Iris pigment epithelial cell (primary cell): ENCODE measurements around the gene LZTFL1.
"Not testable (repeated sequence)": the region's sequence is repeated elsewhere in the genome, so short reads cannot be mapped to it uniquely, and the experiment has no call there.

Source experiments
- DNase-seq: peaks from one replicate; pipeline ENCODE4 v3.0.0-alpha.2; 2011; ENCODE audit warnings: low read depth

LZTFL1 gene

DNA sequence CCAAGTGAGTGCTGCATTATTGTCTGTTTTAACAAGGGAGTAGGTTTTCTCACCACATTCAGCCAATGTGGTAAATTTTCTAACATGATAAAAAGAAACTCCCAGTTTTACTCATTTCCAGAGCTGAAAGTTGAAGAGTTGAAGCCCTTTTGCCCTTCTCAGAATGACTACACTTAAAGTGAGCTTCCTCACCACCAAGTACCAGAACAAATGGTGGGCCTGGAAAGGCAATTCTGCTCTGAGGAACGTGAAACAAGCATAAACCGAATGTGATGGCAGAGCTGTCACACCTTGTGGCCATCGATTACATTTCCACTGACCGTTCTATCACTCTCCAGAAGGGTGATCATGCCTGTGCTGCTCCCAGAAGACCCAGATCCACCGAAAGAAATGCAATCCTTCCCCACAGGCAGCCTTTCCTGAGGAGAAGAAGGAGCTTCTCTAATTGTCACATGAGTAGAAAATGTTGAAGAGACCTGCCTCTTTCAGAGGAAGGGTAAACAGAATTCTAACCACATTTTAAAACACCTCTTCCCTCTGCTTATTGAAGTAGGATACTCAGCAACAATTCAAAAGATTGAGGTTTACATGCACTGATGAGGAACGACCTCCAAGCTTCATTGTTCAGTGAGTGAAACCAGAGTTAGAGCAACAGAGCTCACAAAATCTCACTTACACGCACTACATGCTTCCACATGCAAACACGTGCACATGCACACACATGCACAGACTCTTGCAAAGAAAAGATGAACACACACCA is 23.0 kb upstream of the LZTFL1 start:
- no peak for DNase-seq

DNA sequence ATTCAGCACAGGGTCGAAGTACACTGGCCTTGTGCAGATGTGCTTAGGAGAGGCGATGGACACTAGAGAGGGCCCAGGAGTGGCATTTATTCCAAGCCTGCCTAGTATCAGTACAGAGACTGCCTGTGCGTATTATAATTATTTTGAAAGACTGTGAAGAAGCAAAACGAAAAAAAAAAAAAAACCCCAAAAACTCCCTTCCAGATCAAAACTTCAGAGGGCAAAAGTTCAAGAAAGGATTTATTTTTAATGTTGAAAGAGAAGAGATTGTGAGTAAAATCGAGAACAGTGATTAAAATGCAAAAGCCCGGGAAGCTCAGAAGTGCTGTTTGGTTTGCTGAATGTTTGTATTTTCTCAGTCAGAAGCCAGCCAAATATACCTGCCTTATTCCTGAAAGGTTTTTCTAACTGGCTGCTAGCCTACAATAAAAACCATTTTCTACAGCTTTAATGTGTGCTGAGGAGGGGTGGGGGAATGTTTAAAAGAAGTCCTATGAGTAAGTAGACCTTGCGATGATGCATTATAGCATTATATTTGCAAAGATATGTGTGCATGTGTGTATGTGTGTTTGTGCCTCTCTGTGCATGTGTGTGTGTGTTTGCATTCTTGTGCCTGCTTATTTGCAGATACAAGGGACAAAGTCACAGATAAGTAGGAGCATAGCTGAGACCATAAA is 19.3 kb upstream of the LZTFL1 start:
- no peak for DNase-seq

DNA sequence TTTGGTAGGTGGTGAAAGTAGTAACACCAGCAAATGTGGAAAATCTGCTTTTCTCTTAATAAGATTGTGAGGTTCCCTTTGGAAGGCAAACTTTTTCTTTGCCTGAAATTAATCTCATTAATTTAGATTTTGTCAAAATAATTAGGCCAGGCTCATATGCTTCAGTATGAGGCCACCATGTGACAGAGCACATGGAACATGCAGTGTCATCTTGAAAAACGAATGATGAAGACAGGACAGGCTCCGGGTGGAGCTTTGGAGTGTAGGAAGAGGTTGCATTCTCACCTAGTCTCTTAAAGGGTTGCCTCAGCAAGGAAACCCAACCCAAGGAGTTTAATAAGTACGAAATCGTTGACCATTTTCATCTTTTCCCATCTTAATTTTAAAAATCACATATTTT is 18.6 kb upstream of the LZTFL1 start:
- no peak for DNase-seq

DNA sequence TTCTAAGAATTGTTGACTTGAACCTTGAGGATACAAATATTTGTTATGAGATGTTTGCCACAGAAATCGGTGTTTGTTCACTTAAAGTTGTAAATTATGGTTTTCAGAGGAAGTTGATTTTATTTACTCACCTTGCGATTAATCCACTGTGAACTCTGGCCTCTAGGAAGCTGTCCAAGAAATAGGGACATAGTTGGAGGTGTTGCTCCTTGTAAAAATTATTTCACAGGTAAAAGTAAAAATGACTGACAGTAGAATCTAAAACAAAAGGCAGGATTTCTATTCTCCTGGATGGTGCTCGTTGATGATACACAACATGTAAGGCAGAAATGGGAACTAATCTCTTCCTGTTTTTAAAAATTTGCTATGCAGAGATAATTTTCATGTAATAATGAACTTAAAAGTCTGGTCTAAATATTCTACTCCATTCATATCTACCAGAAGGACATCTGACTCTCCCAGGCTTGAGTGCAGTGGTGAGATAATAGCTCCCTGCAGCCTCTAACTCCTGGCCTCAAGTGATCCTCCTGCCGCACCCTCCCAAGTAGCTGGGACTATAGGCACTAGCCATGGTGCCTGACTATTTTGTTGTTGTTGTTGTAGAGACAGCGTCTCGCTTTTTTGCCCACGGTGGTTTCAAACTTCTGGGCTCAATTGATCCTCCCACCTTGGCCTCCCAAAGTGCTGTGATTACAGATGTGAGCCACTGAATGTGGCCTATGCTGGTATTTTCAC is 17.1 kb upstream of the LZTFL1 start:
- no peak for DNase-seq

- DNase-seq = not testable (repeated sequence)
Observed at GRCh38 chr3:45857024-45857423, 15.1 kb upstream of the LZTFL1 start.

DNA sequence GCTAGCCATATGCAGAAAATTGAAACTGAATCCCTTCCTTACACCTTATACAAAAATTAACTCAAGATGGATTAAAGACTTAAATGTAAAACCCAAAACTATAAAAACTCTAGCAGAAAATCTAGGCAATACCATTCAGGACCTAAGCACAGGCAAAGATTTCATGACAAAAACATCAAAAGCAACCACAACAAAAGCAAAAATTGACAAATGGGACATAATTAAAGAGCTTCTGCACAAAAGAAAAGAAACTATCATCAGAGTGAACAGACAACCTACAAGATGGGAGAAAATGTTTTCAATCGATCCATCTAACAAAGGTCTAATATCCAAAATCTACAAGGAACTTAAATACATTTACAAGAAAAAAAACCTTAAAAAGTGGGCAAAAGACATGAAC is 14.4 kb upstream of the LZTFL1 start:
- not testable (repeated sequence) for DNase-seq

- DNase-seq = no peak
Observed at GRCh38 chr3:45852828-45853227, 10.9 kb upstream of the LZTFL1 start.

DNA sequence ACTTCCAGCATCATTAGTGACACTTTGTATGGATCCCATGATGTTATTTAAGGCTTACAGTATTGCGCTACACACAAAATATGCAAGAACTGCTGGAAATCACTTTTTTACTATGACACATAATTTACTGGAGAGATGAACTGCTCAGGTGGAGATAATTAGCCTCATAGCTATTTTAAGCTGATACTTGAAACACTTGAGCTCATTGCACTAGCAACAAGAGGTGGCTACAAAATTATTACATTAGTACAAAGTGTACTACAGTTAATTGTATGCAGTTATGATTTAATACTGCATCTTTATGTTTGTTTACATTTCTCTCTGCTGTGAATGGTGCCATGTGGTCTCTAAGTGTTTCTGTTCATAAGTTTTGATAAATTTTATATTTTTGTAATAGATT is 6.5 kb upstream of the LZTFL1 start:
- no peak for DNase-seq

DNA sequence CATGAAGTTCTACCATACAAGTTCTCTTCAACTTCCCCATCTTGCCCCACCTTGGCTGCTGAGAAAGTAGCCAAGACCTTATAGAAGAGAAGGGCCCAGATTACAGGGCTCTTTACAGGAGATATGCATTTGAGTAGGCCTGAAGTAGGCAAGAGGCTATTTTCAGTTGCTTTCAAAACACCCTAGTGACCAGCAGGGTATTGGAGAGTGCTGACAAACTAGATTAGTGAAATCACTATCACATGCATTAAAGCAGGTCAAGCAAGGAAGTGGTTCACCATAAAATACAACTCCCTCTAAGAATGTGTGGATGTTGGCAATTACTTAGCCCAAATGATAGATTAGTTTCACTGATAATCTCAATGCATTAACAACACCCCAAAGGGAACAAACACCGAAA is 2.7 kb upstream of the LZTFL1 start:
- DNase-seq = no peak

DNA sequence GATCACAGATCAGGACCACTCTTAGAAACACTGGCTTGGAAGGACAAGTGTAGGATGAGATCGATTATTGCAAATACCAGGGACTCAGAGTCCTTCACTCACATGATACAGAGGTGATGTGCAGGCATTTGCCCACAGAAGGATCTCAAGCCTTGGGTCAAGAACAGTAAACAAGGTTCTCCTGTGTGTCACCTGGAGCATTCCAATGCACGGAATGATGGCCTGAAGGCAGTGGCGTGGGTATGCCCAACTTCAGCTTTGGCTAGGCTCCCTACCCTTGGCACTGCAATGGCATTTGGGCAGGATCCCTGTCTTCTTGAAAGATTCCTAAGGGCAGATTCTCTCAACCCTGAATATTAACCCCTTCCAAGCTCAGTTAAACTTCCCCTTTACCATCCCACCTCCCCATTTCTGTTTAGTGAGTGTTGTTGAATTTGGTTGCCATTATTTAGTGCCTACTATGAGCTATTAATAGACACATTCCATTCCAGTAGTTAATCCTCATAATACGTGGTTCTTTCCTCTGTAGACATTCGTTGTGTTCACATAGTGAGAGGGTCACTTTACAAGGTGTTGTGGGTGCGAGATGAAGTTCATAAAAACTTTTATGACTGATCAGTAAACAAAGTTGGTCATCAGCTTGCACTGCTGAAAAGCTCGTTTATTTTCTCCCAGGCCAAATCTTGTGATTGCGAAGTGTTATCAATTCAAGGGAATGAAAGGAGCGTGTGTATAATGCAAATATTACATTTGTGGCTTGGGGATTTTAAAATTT is 1.1 kb upstream of the LZTFL1 start:
- DNase-seq = no peak

GRCh38 chr3:45841420-45841756 is 531 bp downstream of the LZTFL1 start:
- peak; percentile 53 for DNase-seq

- no peak for DNase-seq
Observed at GRCh38 chr3:45838466-45838865, 3.5 kb downstream of the LZTFL1 start.

DNA sequence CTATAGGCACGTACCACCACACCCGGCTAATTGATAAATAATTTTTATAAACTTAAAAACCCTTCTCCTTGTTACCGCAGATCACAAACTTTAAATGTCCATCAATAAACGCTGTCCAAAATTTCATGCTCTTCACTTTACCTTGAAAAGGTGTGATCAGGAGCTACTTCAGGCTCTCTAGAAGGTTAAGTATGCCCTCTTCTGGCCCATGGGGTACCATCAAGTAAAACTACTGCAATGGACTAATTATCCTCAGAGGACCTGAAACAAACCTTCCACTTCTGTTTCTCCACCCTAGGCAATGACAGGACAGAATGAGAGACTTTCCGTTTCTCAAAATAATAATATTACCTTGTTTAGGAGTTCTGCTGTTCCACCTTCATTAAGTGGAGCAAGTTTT is 9.2 kb downstream of the LZTFL1 start:
- peak; percentile 16 for DNase-seq

DNA sequence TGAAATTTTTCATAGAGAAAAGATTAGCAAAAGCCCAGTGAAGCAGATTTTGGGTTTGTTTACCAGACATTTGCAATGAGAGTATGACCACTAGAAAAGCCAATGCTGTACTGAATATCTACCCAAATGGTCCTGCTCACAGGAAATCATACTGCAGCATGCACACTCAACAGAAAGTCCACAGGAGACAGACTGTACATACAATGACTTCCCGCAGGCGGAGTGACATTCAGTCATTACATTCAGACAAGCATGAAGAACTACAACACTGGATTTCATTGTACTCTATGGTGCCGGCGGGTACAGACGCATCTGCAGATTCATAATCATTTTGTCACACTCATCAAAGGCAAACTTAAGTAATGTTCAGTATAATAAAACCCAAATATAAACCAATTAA is 11.8 kb downstream of the LZTFL1 start:
- no peak for DNase-seq

- DNase-seq = no peak
Observed at GRCh38 chr3:45826908-45827307, 15.0 kb downstream of the LZTFL1 start.

GRCh38 chr3:45826321-45826720 is 15.6 kb downstream of the LZTFL1 start:
- peak; percentile 11 for DNase-seq

DNA sequence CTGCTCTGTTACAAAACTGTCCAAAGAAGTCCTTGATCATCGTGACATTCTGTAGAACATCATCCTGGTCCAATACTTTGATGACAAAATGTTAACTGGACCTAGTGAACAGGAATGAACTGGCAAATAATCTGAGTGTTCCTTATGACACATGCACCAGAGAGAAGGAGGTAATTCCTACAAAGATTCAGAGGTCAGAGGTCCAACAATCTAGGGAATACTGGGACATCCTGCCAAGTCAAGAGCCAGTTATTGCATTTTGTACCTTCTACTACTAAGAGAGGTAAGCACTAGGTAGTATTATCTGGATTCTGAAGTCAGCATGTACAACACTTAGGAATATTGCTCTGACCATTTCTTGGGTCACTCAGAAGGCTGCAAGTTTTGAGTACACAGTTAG is 20.8 kb downstream of the LZTFL1 start:
- no peak for DNase-seq

DNA sequence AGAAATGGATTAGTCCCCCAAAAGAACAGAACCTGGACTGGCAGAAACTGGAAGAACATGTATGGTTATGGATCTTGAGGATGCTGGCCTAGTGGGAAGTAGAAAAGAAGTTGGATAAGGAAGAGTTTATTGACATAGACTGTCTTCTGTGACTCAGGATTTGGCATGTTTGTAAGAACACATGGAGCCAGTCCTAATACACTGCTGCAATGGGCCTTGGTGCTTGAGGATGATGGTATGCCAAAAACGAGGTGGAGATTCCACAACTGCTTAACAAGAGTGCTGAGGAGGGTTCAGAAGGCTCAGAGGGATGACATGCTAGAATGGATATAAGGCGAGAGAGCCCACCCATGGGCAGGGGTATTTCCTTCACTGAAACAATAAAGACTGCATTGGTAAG is 22.4 kb downstream of the LZTFL1 start:
- peak; percentile 27 for DNase-seq

GRCh38 chr3:45817831-45818522 is 23.9 kb downstream of the LZTFL1 start:
- DNase-seq = peak; percentile 99

GRCh38 chr3:45816544-45816943 is 25.4 kb downstream of the LZTFL1 start:
- peak; percentile 17 for DNase-seq

DNA sequence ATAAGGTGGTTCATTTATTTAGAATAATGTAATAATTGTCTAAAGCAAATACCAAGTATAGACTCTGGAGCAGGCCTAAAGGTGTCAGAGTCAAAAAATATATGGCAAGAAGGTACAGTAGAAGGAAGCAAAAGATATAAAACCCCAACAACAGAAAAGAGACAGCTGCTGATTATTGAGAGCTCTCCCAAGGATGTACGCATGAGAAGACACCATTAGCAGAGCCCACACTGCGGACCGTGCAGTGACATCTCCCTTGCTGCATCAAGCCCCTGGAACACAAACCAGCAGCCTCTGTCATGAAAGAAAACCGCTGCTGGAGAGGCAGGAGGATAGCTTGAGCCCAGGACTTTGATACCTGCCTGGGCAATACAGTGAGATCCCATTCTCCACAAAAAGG is 27.6 kb downstream of the LZTFL1 start:
- DNase-seq = no peak
